HG03280 (cell line): ENCODE results near the gene SRGAP3.

Source experiments
- ATAC-seq: cut with Tn5 transposase; IDR thresholded peaks from one replicate; pipeline ENCODE4 v1.9.1; 2021; ENCODE audit warnings: mild to moderate bottlenecking, moderate library complexity; ENCODE audit not compliant: unreplicated experiment

SRGAP3 gene

DNA sequence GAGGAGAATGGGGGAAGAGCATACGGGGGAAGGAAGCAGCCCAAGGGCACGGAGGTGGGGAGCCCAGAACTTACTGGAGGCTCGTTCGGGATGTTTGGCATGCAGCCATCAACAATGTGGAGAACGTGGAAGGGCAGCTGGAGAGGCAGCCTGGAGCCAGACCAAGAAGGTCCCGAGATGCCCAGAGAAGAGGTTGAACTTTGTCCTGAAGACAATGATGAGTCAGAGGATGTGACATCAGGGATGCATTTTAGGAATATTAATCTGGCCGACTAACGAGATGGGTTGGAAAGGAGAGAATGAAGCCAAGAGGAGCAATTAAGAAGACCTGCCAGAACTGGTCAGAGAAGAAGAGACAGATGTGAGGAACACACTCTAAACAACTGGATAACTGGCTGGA is 98.2 kb downstream of the SRGAP3 start:
- ATAC-seq = no peak

- ATAC-seq = no peak
Measured at GRCh38 chr3:9149566-9149965, 99.9 kb downstream of the SRGAP3 start.

- no peak for ATAC-seq
Measured at GRCh38 chr3:9147896-9148266, 101.6 kb downstream of the SRGAP3 start.

GRCh38 chr3:9147215-9147895 is 102.1 kb downstream of the SRGAP3 start:
- ATAC-seq = no peak

DNA sequence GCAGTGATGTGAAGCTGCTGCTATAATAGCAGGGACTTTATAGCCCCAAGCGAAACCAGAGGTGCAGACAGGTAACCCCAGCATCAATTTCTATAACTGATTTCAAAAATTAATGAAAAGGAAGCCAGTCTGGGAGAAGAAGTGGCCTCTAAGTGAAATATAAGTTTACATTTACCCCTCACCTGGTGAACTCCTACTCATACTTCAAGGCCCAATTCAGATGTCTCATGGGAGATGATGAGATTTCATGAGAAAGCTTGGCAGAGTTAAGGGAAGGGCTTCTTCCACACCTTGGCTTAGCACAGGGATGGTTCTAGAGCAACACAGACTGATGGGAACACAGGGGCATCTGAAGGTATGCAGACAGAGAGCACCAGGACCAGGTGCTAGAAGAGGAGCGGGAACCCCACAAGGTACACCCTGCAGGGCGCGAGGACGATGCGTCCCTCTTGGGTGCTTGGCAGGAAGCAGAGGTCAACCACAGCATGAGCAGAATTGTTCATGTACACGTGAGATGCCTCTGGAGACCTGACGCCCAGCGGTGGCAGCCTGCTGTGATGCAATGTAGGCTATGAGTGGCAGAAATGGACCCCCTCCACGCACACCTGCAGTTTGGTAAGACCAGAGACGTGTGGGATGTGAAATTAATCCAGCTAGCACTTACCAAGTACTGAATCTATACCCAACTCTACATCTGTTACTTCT is 102.9 kb downstream of the SRGAP3 start:
- no peak for ATAC-seq

DNA sequence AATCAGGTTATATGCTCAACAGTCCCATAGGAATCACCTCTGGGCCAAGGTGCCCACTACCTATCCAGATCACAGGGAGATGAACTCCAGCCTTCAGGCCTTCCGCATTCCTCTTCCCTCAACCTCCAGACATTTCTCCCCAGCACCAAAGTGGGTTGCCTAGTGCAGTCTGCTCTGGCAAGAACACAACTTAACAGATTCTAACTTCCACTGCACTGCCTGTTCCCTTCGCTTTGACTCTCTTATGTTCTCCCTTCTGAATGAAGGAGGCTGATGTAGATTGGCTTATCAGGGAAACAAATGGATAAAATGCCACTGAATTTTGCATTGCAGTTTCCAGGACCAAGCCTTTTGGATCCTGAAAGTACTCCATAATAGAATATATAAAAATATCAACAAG is 106.3 kb downstream of the SRGAP3 start:
- ATAC-seq = no peak

DNA sequence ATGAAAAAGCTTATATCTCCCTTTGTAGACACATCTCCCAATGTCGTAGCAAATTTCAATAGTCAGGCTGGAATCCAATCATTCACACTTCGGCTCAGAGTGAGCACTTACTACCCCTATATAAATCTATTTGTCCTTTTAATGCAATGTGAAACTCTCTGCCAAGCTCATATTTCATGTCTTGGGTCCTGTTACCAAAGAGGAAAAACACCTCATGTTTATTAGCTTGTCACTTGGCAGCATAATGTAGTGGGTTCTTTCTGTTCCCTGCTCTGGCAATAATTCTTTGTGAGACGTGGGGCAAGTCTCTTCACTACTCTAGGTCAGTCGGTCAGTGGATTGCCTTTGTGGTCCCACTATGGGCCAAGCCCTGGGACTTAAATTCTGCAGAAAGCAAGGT is 107.1 kb downstream of the SRGAP3 start:
- ATAC-seq = no peak

- ATAC-seq = no peak
Measured at GRCh38 chr3:9141928-9142289, 107.5 kb downstream of the SRGAP3 start.

DNA sequence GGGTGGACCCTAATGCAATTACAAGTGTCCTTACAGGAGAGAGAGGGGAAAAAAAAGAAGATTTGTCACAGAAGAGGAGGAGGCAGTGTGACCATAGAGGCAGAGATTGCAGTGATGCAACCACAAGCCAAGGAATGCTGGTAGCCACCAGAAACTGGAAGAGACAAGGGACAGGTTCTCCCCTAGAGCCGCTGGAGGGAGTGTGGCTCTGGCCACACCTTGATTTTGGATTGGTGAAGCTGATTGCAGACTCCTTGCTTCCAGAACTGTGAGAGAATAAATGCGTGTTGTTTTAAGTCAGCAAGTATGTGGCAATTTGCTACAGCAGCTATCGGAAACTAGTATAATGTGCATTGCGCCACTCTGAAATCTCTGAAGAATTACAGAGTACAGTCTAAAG is 110.1 kb downstream of the SRGAP3 start:
- no peak for ATAC-seq

- no peak for ATAC-seq
Measured at GRCh38 chr3:9137676-9138075, 111.8 kb downstream of the SRGAP3 start.

- ATAC-seq = no peak
Measured at GRCh38 chr3:9136746-9137465, 112.5 kb downstream of the SRGAP3 start.

- ATAC-seq = no peak
Measured at GRCh38 chr3:9135930-9136525, 113.4 kb downstream of the SRGAP3 start.

DNA sequence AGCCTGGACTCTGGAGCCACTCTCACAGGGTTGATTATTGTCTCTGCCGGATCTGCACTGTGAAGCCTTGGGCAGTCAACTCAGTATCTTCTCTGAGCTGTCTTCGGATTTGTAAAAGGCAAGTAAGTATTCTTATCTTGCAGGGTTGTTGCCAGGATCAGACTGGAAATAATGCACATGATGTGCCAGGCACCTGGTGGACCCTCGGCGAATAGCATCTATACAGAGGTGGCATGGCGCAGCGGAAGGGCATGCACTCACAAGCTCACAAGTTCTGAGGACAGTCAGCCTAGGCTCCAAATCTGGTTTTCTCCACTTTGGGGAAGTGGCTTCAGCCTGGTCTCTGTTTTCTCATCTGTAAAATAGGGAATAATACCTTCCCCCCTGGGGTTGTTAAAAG is 113.9 kb downstream of the SRGAP3 start:
- no peak for ATAC-seq

GRCh38 chr3:9133656-9134055 is 115.8 kb downstream of the SRGAP3 start:
- no peak for ATAC-seq

DNA sequence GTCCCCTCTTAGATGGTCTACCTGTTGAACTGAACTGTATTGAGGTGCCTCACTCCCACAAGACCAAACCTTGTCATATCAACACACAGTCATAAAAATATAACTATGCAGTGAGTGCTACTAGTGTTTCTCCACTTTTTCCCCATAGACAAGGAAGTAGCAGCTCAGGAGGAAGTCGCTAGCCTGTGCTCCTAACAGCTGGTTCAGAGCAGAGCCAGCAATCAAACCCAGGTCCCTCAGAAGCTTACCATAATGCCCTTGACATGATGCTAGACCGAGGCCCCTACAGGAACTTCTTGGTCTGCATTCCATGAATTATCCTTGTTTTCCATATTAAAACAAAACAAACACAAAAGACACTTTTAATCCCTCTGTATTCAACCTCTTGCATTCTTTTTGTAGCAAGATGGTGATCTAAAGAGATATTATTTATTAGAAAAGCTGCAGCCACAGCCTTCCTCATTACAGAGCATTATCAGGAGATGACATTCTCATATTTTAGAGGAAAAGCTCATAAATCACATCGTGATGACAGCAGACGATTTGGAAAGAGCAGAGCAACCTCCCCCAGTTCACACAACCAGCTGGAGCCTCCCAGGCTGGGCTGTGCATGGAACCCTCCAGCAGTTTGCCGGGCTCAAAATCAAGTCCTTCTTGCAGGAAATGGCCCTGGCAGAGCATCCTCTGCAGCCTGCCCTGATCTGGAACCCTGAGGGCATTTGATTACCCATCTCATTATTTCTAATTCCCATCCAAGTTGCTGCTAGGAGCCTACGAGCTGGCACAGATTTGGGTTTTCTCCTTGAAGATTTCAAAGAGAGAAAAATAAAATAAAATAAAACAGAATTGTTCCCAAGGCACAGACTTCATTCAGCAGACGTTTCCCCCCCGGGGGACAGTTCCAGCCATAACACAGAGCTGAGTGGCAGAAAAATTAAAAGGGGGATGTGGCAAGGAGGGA is 118.8 kb downstream of the SRGAP3 start:
- ATAC-seq = no peak

GRCh38 chr3:9129365-9129764 is 120.1 kb downstream of the SRGAP3 start:
- no peak for ATAC-seq

- no peak for ATAC-seq
Measured at GRCh38 chr3:9125278-9125951, 124.0 kb downstream of the SRGAP3 start.

GRCh38 chr3:9124730-9125129 is 124.7 kb downstream of the SRGAP3 start:
- no peak for ATAC-seq

- no peak for ATAC-seq
Measured at GRCh38 chr3:9123840-9124239, 125.6 kb downstream of the SRGAP3 start.

DNA sequence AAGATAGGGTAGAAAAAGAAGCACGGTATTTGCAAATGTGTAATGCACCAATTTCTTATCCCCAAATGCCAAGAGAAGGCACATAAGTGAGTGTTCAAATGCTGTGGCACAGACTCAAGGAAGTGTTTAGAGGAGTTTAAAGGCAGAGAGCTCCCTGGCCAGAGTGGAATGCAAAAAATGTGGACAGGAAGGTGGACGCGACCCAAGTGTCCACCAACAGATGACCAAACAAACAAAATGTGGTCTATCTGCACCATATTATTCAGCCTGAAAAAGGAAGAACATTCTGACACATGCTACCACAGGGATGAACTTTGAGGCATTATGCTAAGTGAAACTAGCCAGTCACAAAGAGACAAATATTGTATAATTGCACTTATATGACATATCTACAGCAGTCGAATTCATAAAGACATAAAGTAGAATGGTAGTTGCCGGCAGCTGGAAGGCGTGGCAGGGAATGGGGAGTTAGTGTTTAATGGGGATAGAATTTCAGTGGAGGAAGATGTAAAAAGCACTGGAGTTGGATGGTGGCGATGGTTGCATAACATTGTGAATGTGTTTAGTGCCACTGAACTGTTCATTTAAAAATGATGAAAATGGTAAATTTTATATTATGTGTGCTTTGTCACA is 126.6 kb downstream of the SRGAP3 start:
- no peak for ATAC-seq
